PC-3 (cell line): ENCODE results near the gene DIRAS1.

ENCODE experiments used
- EZH2 ChIP-seq: fragments of 300-600 bp; sonication (generic); IDR thresholded peaks from one replicate; pipeline ENCODE4 v1.6.1; 2017; ENCODE audit warnings: antibody characterized with exemption, mild to moderate bottlenecking, low read length; ENCODE audit not compliant: unreplicated experiment
- TF ChIP-seq, protein P1 (sequence below): fragments of 300-600 bp; sonication (generic); conservative IDR thresholded peaks from 2 replicates; pipeline ENCODE4 v1.5.1; 2017; ENCODE audit warnings: antibody characterized with exemption, low read depth, mild to moderate bottlenecking, low read length

DNA sequence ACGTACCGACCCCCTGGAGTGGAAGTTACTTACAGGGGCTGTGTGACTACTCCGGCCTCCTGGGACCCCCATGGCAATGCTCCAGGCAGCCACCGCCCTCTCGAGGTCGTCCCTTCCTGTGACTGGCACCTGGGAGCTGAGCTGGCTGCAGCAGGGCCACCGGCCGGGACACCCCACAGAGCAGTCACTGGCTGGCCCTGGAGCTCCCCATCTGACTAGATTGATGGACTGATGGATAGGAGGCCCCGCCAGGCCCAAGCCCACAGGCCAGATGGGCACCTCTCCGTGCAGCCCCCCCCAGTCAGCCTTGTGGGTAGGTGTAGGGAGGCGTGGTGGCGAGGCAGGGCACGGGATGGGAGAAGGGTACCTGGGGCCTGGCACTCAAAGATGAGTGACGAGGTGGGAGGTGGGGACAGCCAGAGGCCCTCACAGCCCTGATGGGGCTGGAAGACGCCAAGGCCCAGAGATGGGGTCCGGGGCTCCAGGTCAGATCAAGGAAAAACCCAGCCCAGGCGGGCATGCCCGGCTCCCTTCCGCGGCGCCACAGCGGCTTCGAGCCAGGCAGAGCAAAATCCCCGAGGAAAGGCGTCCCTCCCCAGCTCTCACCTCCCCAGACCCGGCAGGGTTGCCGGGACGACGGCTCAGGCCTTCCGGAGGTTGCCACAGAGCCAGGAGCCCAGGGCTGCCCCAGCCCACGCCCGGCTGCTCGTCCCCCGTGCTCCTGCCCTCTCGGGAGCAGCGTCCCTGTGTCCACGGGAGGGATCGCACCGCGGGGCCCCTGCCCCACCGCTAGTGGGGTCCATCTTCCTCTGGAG lies 10.2 kb upstream of the DIRAS1 start:
- TF ChIP-seq, protein P1, sequence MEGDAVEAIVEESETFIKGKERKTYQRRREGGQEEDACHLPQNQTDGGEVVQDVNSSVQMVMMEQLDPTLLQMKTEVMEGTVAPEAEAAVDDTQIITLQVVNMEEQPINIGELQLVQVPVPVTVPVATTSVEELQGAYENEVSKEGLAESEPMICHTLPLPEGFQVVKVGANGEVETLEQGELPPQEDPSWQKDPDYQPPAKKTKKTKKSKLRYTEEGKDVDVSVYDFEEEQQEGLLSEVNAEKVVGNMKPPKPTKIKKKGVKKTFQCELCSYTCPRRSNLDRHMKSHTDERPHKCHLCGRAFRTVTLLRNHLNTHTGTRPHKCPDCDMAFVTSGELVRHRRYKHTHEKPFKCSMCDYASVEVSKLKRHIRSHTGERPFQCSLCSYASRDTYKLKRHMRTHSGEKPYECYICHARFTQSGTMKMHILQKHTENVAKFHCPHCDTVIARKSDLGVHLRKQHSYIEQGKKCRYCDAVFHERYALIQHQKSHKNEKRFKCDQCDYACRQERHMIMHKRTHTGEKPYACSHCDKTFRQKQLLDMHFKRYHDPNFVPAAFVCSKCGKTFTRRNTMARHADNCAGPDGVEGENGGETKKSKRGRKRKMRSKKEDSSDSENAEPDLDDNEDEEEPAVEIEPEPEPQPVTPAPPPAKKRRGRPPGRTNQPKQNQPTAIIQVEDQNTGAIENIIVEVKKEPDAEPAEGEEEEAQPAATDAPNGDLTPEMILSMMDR = no peak
- TF ChIP-seq EZH2 = no peak
